Measurements from ENCODE around the gene SZT2. TPM values are rescaled to one million over a fixed set of nuclear protein-coding genes. Genes with fewer than 3 reads are reported as not detected.

SZT2 gene
- 9.8 and 9.9 TPM in 2 replicates for total RNA-seq

DNA sequence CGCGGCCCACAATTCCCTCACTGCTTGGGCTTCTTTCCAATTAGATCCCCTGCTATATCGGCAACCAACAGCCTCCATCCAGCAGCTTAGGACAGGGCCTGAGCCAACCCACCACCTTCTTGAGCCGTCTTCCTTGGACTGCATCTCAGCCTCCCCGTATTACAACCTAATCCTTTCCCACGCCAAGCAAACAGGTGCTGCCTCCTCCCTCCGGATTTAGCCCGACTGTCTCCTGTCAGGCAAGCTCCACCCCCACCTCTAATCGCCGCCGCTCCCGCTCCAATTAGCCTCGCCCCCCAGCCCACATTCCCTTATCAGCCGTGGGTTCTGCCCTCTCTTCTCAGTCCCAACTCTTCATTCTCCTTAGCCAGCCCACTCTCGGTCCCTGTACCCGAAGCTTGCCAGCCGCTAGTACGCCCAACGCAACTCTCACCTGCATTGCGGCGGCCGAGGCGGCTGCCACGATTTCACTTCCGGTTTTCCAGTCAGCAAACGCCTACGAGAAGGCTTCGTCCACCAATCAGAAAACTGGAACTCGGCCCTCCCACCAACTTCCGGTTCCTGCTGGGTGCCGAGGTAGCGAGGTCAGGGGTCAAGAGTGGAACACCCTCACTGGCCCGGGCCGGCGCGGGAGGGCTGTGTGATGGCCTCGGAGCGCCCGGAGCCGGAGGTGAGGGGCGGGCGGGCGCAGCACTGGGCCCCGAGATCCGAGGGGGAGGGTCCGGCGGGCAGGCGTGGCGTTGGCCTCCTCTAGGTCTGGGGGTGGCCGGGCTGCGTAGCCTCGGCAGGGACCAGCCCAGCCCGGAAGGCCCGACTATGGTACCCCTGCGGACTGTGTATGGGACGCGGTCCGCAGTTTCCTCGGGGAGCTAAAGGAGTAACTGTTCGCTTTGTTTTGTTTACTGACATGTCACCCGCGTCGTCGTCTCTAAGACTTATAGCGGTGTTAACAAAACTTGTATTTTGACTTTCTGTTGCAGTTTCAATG is at the start of gene SZT2, which contains the start of gene MED8:
TSS of gene SZT2 (plus strand) at position 574 of the 988 bp plus-strand sequence. CDS start at position 644, 70 bp downstream.
TSS of gene MED8 (minus strand) at position 475 of the 988 bp plus-strand sequence. CDS start at position 439, 36 bp downstream.

DNA sequence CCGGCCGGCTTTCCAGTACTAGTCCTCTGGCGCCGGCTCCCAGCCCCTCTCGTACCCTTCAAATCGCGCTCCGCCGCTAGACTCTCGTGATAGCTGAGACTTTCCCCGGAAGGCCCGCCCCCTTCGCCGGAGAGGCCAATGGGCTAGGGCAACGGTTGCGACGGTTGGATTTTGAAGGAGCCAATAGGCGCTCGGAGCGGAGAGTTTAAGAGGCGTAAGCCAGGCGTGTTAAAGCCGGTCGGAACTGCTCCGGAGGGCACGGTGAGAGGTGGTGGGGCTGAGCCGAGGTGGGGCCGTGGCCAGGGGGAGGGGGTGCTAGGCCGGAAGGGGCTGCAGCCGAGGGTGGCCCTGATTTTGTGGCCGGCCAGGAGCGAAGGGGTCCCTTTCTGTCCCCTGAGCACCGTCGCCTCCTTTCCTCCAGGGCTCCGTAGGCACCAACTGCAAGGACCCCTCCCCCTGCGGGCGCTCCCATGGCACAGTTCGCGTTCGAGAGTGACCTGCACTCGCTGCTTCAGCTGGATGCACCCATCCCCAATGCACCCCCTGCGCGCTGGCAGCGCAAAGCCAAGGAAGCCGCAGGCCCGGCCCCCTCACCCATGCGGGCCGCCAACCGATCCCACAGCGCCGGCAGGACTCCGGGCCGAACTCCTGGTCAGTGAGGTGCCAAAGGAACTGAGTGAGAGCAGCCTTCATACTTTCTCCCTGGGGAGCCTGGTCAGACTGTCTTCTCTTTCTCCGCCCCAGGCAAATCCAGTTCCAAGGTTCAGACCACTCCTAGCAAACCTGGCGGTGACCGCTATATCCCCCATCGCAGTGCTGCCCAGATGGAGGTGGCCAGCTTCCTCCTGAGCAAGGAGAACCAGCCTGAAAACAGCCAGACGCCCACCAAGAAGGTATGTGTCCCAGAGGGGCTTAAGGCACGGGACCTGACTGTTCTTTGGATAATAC is 30.7 kb upstream of the SZT2 start, which contains the start of gene CDC20:
TSS of gene CDC20 (plus strand) at position 236 of the 948 bp plus-strand sequence. CDS start at position 471, 235 bp downstream.

DNA sequence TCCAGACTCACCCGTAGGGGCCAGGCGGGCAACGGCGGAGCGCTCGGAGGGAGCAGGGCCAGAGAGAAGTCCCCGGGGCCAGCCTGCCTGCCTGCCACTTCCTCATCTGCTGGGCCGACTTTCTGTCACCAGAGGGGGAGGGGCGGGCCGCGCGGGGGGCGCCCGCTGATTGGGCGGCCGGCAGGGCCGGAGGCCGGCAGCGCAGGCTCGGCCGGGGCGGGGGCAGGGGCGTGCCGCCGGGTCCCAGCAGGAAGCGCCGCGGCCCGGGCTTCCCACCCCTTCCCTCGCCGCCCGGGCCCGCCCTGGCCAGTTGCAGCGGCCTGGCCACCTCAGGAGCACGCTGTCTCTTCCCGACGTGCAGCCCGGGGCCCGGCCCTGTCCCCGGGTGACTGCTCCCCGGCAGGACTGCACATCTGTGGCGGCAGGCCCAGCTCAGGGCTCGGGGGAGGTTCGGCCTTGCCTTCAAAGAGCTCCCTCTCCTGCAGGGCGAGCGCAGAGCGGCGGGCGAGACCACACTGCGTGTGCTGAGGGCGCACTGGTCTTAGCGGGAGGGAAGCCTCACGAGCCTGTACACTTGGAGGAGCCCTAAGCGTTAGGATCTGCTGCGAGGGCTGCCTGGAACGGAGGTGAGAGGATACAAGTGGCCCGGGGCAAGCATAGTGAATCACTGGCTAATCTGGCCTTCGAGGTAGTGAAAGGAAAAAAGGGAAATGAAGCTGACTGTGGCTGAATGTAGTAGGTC is 21.6 kb upstream of the SZT2 start, which contains the start of gene ELOVL1:
TSS of gene ELOVL1 (minus strand) at position 108 of the 742 bp plus-strand sequence. CDS start 2,402 bp downstream, outside the sequence.

DNA sequence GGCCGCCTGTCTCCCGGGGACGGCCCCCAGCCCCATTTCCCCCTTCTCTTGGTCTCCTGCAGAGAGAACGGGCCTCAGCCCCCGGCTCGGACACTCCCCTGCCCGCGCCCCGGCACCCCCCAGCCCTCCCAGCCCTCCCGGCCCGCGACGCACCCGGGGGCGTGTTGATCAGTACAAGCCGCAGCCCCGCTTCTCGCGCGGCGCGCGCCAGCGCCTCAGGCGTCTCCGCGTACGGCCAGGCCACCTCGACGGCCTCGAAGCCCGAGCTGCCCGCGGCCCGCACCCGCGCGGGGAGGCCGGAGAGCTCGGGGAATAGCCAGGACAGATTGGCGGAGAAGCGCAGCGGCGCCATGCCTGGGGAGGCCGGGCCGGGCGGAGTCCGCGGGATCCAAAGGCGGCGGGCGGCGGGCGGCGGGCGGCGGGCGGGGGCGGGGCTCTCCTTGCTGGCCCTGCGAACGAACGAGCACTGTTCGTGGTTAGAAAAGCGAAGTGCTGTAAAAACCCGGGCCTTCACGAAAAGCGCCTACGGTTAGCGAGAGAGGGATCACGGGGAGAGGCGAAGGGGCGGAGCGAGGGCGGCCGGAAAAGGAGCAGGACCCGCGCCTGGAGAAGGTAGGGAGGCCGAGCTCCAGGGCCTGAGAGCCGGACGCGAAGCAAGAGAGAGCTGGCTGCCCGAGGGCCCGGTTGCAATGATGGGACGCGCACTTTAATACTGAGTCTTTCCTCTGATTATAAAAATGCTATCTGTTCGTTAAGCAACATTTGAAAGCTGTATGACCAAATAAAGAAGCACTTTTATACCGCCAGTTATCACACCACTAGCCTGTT is 64.0 kb downstream of the SZT2 start, which contains the start of gene HYI:
TSS of gene HYI (minus strand) at position 490 of the 828 bp plus-strand sequence. CDS start at position 352, 138 bp downstream.

Other genes starting within 250 kb of the SZT2 start
- gene EBNA1BP2, start 217.6 kb upstream of the SZT2 start, total RNA-seq, result 121 and 224 TPM in 2 replicates
- gene CFAP57, start 217.6 kb upstream of the SZT2 start, total RNA-seq, result 0.34 and 0.86 TPM in 2 replicates
- 3.0 and 4.3 TPM in 2 replicates for gene TMEM125, start 119.9 kb upstream of the SZT2 start, total RNA-seq
- gene C1orf210, start 104.3 kb upstream of the SZT2 start, total RNA-seq, result 2.8 and 5.7 TPM in 2 replicates
- not detected in 2 replicates for gene TIE1, start 88.9 kb upstream of the SZT2 start, total RNA-seq
- 0.08 and 0.34 TPM in 2 replicates for gene MPL, start 52.1 kb upstream of the SZT2 start, total RNA-seq
- 63.1 and 277 TPM in 2 replicates for gene CDC20, start 30.9 kb upstream of the SZT2 start, total RNA-seq
- gene ELOVL1, start 21.9 kb upstream of the SZT2 start, total RNA-seq, result 126 and 140 TPM in 2 replicates
- 46.2 and 46.3 TPM in 2 replicates for gene MED8, start 99 bp upstream of the SZT2 start, total RNA-seq
- 87.8 and 97.3 TPM in 2 replicates for gene HYI, start 64.0 kb downstream of the SZT2 start, total RNA-seq
- gene PTPRF, start 141.0 kb downstream of the SZT2 start, total RNA-seq, result 152 and 204 TPM in 2 replicates

Data from hair follicular keratinocyte (primary cell).